ENCODE results near the gene USP30.

USP30 gene

GRCh38 chr12:109124878-109125648 lies 72.7 kb downstream of the USP30 start:
- H3K4me1 ChIP-seq (ENCODE audit: control insufficient read depth in 1 of 2, insufficient read depth in 1 of 2, low read depth in 1 of 2, low read length in 1 of 2): no peaks in the 10 kb centered on the region
- H3K4me3 ChIP-seq (ENCODE audit: low read depth in 1 of 2, low read length in 1 of 2): no peak overlapping the region
- no peaks in the 10 kb centered on the region for H3K36me3 ChIP-seq
- no peaks in the 10 kb centered on the region for H3K27me3 ChIP-seq
- TF ChIP-seq CTCF (IDR thresholded peaks at IDR 0.05): no peak
- no peaks in the 10 kb centered on the region for H3K9me3 ChIP-seq
- H3K27ac ChIP-seq: no peak overlapping the region

GRCh38 chr12:109125791-109126190 lies 73.4 kb downstream of the USP30 start:
- peaks cover under 1% of the 10 kb centered on the region for H3K27me3 ChIP-seq
- peaks cover 0 to 3% of the 10 kb centered on the region in 2 experiments for H3K4me1 ChIP-seq (ENCODE audit: control insufficient read depth in 1 of 2, insufficient read depth in 1 of 2, low read depth in 1 of 2, low read length in 1 of 2)
- no peaks in the 10 kb centered on the region for H3K9me3 ChIP-seq
- no peak for TF ChIP-seq CTCF (IDR thresholded peaks at IDR 0.05)
- no peak overlapping the region for H3K27ac ChIP-seq
- no peaks in the 10 kb centered on the region for H3K36me3 ChIP-seq
- no peak overlapping the region for H3K4me3 ChIP-seq (ENCODE audit: low read depth in 1 of 2, low read length in 1 of 2)

GRCh38 chr12:109126784-109127183 lies 74.4 kb downstream of the USP30 start:
- TF ChIP-seq CTCF (IDR thresholded peaks at IDR 0.05): no peak
- Histone ChIP-seq H3K36me3 (no peaks in the 10 kb centered on the region), H3K4me3 (ENCODE audit: low read depth in 1 of 2, low read length in 1 of 2) (no peak overlapping the region), H3K27me3 (peaks cover 7% of the 10 kb centered on the region), H3K9me3 (no peaks in the 10 kb centered on the region), H3K4me1 (ENCODE audit: control insufficient read depth in 1 of 2, insufficient read depth in 1 of 2, low read depth in 1 of 2, low read length in 1 of 2) (peaks cover 0 to 3% of the 10 kb centered on the region in 2 experiments), H3K27ac (no peak overlapping the region)

GRCh38 chr12:109127533-109128242 lies 75.3 kb downstream of the USP30 start:
- Histone ChIP-seq H3K27me3 (peaks cover 7% of the 10 kb centered on the region), H3K27ac (no peak overlapping the region), H3K4me3 (ENCODE audit: low read depth in 1 of 2, low read length in 1 of 2) (no peak overlapping the region), H3K9me3 (no peaks in the 10 kb centered on the region), H3K36me3 (no peaks in the 10 kb centered on the region), H3K4me1 (ENCODE audit: control insufficient read depth in 1 of 2, insufficient read depth in 1 of 2, low read depth in 1 of 2, low read length in 1 of 2) (peaks cover 0 to 3% of the 10 kb centered on the region in 2 experiments)
- no peak for TF ChIP-seq CTCF (IDR thresholded peaks at IDR 0.05)

- H3K36me3 ChIP-seq: no peaks in the 10 kb centered on the region
- no peaks in the 10 kb centered on the region for H3K9me3 ChIP-seq
- peaks cover 7% of the 10 kb centered on the region for H3K27me3 ChIP-seq
- no peak overlapping the region for H3K4me3 ChIP-seq (ENCODE audit: low read depth in 1 of 2, low read length in 1 of 2)
- TF ChIP-seq CTCF (IDR thresholded peaks at IDR 0.05): no peak
- no peak overlapping the region for H3K27ac ChIP-seq
- H3K4me1 ChIP-seq (ENCODE audit: control insufficient read depth in 1 of 2, insufficient read depth in 1 of 2, low read depth in 1 of 2, low read length in 1 of 2): peaks cover 0 to 3% of the 10 kb centered on the region in 2 experiments
Observed at GRCh38 chr12:109130297-109131153, 78.1 kb downstream of the USP30 start.

Data from neutrophil (primary cell).